DND-41 (cell line): Measurements from ENCODE around the gene PALM3.

ENCODE experiments used
- EZH2 ChIP-seq: IDR thresholded peaks from 3 replicates; pipeline ENCODE4 v1.6.1; 2012; ENCODE audit warnings: borderline replicate concordance, low read depth, mild to moderate bottlenecking, moderate library complexity, low read length, inconsistent platforms; ENCODE audit not compliant: severe bottlenecking
- TF ChIP-seq, protein P1 (sequence below): IDR thresholded peaks from 2 replicates; pipeline ENCODE4 v1.5.1; 2012; ENCODE audit warnings: borderline replicate concordance, low read length, moderate library complexity, mild to moderate bottlenecking; ENCODE audit not compliant: poor library complexity, severe bottlenecking; ENCODE audit errors: extremely low read depth

DNA sequence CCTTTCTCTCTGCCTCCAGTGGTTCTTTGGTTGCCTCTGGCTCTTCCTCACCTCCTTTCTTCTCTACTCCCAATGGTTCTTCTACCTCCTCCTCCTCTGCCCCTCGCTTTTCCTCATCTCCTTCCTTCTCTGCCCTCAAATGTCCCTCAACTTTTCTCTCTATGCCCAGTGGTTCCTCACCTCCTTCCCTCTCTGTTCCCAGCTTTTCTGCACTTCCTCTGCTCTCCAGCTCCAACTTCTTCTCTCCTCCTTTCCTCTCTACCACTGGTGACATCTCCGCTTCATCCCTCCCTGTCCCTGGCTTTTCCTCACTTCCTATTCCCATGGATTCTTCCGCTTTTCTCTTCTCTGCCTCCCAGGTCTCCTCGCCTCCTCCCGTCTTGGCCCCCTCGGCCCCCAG, 7.8 kb downstream of the PALM3 start:
- TF ChIP-seq, protein P1, sequence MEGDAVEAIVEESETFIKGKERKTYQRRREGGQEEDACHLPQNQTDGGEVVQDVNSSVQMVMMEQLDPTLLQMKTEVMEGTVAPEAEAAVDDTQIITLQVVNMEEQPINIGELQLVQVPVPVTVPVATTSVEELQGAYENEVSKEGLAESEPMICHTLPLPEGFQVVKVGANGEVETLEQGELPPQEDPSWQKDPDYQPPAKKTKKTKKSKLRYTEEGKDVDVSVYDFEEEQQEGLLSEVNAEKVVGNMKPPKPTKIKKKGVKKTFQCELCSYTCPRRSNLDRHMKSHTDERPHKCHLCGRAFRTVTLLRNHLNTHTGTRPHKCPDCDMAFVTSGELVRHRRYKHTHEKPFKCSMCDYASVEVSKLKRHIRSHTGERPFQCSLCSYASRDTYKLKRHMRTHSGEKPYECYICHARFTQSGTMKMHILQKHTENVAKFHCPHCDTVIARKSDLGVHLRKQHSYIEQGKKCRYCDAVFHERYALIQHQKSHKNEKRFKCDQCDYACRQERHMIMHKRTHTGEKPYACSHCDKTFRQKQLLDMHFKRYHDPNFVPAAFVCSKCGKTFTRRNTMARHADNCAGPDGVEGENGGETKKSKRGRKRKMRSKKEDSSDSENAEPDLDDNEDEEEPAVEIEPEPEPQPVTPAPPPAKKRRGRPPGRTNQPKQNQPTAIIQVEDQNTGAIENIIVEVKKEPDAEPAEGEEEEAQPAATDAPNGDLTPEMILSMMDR, result no peak
- no peak for TF ChIP-seq EZH2
